HG02798 (cell line): Measurements from ENCODE around the gene LMF1.
"Not testable (repeated sequence)": the region's sequence is repeated elsewhere in the genome, so short reads cannot be mapped to it uniquely, and the experiment has no call there.

Source experiments
- ATAC-seq: cut with Tn5 transposase; IDR thresholded peaks from one replicate; pipeline ENCODE4 v1.9.1; 2021; ENCODE audit warnings: mild to moderate bottlenecking; ENCODE audit not compliant: unreplicated experiment, poor library complexity

Gene LMF1

DNA sequence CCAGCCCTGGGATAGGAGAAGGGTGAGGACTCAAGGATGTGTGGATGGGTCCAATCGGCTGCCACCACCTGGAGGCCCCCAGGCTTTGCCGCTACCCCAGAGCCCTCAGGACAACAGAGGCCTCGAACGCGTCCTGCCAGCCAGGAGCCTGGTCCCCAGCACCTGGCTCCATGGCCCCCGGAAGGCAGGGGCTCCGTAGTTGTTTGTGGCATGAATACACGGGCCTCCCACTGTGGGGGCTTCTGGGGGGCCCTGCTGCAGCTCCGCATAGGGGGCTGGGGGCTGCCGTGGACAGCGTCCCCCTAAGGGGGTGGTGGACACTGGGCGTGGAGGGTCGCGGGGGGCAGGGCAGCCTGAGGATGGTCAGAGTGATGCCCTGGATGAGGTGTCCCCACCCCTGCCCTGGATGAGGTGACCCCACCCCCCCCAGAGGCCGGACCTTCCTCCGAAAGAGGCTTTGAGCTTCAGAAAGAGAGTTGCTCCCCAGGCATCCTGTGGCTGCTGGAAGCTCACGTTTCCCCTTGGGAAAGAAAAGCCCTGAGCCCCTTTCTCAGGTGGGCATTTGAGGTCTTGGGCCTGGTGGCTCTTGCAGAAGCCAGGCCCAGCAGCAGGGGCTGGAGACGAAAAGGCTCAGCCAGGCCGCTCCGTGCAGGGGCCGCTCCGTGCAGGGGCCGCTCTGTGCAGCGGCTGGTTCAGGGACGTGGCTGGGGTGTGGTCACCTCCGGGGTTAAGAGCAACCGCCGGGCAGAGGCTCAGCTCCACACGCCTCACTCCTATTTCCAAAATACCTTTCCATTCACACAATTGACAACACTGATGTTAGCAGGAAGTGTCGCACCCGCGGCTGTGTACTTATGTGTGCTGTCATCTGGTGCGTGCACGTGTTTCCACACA lies 130.0 kb downstream of the LMF1 start:
- ATAC-seq, result no peak

- ATAC-seq, result no peak
These were observed 131.0 kb downstream of the LMF1 start for GRCh38 chr16:839643-840408.

- no peak for ATAC-seq
These were observed 132.0 kb downstream of the LMF1 start for GRCh38 chr16:838741-839140.

- not testable (repeated sequence) for ATAC-seq
These were observed 134.0 kb downstream of the LMF1 start for GRCh38 chr16:836822-837221.

- no peak for ATAC-seq
These were observed 134.6 kb downstream of the LMF1 start for GRCh38 chr16:836221-836620.

- no peak for ATAC-seq
These were observed 135.4 kb downstream of the LMF1 start for GRCh38 chr16:835373-835772.

- ATAC-seq, result no peak
These were observed 137.4 kb downstream of the LMF1 start for GRCh38 chr16:833411-833810.

DNA sequence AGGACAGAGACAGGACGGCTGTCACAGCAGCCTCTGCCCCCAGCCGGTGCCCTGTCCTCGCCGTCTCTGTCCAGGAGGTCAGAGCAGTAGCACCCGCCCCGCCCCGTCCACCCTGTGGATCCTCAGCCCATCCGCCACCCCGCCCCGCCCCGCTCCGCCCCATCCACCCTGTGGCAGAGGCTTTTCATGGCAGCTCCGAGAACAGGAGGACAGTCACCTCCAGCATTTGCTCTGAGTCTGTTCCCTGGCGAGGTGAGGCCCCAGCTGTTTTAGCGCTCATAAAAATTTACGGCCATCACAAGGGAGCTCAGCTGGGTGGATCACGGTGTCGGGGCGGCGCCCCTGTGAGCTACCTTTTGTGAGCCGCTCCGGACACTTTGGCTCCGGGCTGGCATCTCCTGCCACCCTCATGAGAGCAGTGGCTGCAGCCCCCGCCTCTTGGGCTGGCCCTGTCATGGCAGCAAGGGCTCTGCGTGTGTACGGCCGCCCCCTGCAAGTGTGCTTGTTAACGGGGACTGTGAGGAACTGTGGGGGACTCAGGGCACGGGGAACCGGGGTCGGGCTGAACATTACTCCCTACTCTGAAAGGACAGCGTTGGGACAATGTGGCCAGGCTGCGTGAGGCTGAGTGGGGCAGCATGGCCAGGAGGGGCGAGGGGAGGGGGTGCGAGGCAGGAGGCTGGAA lies 138.0 kb downstream of the LMF1 start:
- ATAC-seq, result no peak

DNA sequence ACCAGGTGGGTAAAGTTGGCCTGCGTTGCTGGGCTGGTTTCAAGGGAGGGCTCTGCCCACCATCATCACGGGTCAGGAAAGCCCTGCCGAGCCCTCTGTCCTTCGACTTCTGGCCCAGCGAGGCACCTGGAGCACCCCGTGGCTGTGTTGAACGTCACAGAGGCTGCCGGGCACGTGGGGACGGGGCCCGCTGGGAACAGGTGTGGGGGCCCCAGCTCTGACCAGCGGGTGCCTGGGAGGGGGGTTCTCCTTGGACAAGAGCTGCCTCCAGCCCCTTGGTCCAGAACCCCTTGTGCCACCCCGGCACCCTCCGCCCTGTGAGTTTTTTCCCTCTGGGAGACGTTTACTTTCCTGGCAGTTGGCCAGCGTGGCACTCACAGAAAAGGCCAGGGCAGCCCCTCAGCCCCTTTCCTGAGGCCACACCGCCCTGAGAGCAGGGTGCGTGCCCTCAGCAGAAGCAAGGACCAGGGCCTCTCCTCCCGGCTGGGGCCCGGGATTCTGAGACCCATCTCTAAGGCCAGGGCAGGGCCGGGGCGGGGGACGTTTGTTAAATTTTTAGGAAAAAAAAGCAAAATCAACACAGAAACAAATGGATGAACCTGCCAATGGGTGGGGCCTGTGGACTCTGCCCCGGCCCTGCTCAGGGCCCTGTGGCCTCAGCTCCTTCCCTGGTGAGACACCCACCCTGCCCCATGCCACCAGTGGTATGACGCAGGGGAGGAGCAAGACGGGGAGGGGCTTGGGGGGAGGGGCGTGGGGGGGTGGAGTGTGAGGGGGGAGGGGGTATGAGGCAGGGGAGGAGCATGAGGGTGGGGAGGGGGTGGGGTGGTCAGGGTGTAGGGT lies 139.0 kb downstream of the LMF1 start:
- ATAC-seq, result no peak

DNA sequence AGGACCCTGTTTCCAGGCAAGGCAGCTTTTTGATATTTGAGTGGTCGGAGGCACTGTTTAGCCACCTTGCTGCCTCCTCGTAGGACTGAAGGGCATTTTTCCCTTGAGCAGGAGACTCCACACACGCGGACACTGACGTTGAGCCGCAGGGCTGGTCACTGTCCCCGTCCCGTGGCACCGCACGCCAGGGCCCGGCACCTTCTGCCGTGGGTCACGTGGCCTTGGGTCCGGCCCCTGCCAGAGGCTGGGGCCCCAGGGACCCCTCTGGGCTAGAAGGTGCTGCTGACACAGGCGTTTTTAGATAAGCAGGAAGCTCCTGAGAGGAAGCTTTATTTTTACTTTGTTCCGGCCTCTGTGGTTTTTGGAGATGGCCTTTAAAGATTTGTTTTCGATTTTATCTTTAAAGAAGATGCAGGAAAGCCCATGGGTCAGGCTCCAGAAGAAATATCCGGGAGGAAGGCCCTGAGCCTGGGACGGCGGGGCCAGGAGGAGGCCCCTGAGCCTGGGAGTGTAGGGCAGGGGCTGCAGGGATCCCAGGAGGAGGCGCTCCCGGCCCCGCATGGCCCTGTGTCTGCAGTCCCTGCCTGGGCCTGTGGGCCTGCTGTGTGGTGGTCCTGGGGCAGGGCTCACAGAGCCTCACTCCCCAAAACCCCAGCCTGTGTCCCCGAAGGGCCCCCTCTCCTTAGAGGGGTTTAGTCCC lies 139.8 kb downstream of the LMF1 start:
- no peak for ATAC-seq

- ATAC-seq, result no peak
These were observed 140.5 kb downstream of the LMF1 start for GRCh38 chr16:830107-830870.

- no peak for ATAC-seq
These were observed 141.9 kb downstream of the LMF1 start for GRCh38 chr16:828891-829290.

DNA sequence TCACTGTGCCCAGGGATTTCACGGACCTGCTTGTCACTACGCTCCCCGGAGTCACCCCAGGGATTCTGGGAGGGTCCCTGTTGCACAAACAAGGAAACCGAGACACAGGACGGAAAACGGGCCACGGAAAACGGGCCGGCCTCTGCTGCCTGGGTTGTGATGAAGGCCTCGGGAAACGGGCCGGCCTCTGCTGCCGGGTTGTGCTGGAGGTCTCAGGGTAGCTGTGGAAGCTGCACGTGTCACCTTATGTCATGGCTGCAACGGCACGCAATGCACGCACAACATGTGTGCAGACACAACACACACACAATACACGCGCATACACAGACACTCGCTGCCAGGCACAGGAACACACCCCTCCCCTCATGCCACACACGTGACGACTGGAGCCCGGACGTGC lies 143.3 kb downstream of the LMF1 start:
- no peak for ATAC-seq

GRCh38 chr16:825341-826061 lies 145.3 kb downstream of the LMF1 start:
- ATAC-seq, result no peak

GRCh38 chr16:824601-825000 lies 146.2 kb downstream of the LMF1 start:
- no peak for ATAC-seq

DNA sequence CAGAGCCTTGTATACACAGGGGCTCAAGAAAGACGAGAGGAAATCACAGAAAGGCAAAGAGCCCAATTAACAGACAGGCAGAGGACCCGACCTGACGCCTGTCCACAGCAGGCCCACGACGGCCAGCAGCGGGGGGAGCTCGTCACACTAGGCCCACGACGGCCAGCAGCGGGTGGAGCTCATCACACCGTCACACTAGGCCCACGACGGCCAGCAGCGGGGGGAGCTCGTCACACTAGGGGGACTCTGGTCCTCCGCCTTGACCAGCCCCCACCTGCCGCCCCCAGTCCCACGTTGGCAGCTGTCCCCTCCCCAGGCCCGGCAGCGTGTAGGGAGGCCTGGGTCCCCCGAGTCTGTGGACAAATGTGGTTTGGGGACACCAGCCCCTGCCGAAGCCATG lies 146.6 kb downstream of the LMF1 start:
- ATAC-seq, result no peak

- ATAC-seq, result no peak
These were observed 147.9 kb downstream of the LMF1 start for GRCh38 chr16:822909-823297.
